Tongue (tissue), 2 donors: ENCODE results near the gene ENOX1. TPM values are rescaled to one million over a fixed set of nuclear protein-coding genes. Genes with fewer than 3 reads are reported as not detected.

Source experiments
- DNase-seq: peaks from one replicate; pipeline ENCODE4 v3.0.0-alpha.2; 2015
- total RNA-seq: library from RNA; depleted of rRNA; stranded (reverse); fragments of >200 nt; gene quantifications from one replicate; pipeline ENCODE4 v1.2.3, GENCODE V29; 2014

The ENOX1 gene
- total RNA-seq, 1 donor from 2014 or later = 11.8 TPM

DNA sequence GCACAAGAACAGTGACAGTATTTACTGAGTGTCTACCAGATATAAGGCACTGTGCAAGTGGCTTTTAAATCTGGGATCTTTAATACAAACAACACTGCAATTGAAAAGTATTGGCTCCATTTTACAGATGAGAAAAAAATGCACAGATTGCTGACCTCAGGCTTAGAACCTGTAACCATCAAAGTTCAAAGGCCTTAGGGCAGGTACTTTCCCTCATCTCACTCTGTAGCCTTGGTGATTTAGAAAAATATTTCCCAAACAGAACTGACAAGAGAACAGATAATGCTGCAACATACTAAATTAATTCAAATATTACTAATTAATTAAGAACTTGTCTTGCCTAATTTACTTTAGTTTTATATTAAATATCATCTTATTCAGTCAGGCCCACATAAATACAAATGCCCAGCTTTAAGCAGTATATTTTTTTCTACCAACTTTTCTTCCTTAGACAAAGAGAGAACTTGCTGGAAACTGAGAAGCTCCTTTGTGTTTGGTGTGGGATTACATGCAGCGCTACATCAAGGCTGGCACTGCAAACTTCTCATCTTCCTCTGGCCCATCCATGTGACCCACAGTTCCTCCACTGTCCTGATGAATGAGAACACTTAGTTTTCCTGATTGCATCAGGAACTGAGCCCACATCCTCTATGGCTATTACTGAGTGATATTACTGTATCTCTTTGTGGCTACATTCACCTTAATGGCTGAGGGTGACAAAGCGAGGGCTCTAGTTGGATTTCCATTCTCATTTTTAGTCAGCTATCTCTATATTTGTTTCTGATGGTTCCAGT lies 302.1 kb downstream of the ENOX1 start:
- no peak for DNase-seq

GRCh38 chr13:43483930-43484329 lies 302.8 kb downstream of the ENOX1 start:
- no peak for DNase-seq

DNA sequence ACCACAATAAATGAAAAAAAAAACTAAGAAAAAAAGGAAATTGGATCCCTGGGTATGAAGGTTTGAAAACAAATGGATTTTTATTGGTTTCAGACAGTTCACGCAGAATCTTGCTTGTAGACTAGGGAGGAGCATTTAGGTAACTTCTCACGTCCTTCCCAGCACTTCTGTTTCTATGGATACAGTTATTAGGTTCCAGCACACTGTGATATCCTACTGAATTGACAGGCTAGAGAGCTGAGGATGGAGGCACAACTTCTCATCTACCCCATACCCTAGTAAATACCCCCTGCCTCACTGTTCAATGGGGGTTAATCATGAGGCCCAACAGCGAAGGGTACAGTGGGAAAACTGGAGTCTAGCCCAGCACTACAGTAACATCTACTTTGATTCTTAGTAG lies 304.1 kb downstream of the ENOX1 start:
- DNase-seq = no peak

GRCh38 chr13:43482026-43482425 lies 304.7 kb downstream of the ENOX1 start:
- no peak for DNase-seq

DNA sequence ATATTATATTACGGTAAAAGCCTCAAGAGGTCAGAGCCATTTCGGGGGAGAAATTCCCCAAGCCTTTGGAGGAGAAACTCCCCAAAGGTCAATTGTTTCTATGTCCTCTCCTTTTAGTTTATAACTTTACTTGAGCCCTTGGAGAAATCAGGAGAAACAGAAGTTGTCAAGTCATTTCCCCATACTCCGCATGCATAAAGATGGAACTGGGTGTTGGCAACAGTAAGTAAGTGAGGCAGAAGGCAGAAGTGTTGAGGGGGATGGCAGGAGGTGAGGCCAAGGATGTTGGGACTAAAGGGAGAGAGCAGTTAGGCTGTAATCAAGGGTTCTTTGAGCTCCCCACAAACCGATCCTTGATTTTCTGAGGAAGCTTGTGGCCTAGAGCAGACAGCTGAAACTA lies 307.9 kb downstream of the ENOX1 start:
- no peak for DNase-seq

DNA sequence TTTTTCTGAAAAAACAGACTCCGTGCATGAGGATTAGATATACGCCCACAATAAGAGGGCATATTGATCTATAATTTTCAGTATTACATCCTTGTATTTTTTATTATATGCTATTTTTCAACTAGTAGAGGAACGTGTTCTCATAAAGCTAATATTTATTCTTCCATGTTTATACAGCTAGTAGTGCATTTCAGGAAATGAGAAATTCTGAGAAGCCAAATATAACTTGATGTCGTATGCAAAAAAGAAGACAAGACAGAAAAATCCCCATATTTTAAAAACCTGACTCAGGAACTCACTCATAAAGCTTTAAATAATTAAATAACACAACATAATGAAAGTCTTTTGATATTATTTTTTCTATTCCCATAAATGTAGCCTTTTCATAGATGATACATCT lies 308.6 kb downstream of the ENOX1 start:
- DNase-seq = no peak

GRCh38 chr13:43475140-43475539 lies 311.6 kb downstream of the ENOX1 start:
- DNase-seq = peak; percentile 31

DNA sequence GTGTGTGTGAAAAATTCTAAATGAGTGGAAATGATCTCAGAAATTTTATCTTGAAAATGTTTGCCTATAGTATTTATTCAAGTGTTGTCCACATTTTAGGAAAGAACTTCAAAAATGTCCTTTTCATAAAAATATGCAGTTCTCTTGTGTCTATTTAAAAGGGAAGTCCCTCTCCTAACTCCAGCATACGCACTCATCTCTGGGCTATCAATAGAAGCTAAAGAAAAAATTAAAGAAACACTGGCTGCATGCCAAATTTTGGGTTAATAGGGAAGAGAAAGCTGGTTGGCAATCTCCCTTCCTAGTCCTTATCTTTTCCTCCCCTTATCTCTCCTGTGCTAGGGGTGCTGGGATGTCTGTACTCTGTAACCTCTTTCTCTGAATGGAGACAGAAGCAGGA lies 313.3 kb downstream of the ENOX1 start:
- peak; percentile 54 for DNase-seq

GRCh38 chr13:43472980-43473379 lies 313.8 kb downstream of the ENOX1 start:
- no peak for DNase-seq

DNA sequence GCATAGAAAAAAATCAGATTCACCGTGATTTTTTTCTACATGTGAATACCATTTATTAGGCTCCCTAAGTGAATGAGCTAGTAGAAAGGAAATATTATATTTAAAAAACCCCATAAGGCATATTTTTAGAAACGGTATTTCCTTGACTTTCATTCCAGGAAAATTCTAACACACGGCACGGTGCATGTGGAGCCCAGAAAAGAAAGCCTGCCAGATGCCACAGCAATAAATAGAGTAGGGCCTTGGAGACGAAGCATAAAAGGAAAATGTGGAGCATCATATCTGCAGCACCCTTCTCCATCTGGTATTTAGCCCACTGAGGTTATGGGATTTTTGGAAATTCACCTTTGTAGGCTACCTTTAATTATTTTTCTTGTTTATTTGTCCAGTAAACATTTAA lies 314.4 kb downstream of the ENOX1 start:
- DNase-seq = peak; percentile 31

- no peak for DNase-seq
Observed at GRCh38 chr13:43470610-43471009, 316.2 kb downstream of the ENOX1 start.

- DNase-seq = no peak
Observed at GRCh38 chr13:43469791-43470190, 317.0 kb downstream of the ENOX1 start.

DNA sequence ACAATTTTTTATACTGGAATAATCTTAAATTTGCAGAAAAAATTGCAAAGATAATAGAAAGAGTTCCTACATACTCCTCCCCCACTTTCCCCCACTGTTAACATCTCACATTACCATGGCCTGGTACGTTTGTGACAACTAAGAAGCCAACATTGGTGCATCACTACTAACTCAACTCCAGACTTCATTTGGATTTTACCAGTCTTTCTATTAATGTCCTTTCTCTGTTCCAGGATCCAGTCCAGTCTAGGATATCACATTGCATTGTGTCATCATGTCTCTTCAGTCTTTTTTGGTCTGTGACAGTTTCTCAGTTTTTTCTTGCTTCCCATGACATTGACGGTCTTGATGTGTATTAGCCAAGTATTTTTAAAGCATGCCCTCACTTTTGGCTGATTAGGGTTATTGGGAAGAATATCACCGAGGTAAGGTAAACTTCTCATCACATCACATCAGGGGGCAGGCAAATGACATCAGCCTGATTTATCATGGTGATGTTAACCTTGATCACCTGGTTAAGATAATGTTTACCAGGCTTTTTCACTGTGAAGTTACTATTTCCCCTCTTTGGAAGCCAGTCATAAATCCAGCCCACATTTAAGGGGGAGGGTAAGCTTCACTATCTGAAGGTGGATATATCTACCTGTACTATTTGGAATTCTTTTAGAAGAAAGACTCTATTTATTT lies 322.1 kb downstream of the ENOX1 start:
- DNase-seq = no peak

GRCh38 chr13:43448605-43449336 lies 338.0 kb downstream of the ENOX1 start:
- DNase-seq = no peak

DNA sequence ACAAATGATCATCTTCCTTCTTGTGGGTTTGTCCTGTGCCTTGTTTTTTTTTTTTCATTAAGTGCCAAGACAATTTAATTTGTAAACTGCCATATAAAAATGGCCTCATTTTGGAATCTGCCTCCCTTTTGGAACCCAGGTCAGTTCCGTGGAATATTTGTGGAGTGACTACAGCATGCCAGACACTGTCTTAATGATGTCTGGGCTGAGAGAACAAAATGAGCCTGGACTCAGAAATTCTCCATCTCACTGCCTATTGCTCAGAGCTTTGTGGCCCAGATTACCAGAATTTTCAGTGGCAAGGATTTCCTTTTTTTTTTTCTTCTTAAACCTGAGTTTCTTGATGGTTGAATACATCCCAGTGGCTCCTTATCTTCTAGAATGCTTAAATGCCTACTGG lies 340.6 kb downstream of the ENOX1 start:
- DNase-seq = no peak

- DNase-seq = no peak
Observed at GRCh38 chr13:43445668-43446067, 341.1 kb downstream of the ENOX1 start.

- DNase-seq = no peak
Observed at GRCh38 chr13:43444081-43444480, 342.7 kb downstream of the ENOX1 start.

DNA sequence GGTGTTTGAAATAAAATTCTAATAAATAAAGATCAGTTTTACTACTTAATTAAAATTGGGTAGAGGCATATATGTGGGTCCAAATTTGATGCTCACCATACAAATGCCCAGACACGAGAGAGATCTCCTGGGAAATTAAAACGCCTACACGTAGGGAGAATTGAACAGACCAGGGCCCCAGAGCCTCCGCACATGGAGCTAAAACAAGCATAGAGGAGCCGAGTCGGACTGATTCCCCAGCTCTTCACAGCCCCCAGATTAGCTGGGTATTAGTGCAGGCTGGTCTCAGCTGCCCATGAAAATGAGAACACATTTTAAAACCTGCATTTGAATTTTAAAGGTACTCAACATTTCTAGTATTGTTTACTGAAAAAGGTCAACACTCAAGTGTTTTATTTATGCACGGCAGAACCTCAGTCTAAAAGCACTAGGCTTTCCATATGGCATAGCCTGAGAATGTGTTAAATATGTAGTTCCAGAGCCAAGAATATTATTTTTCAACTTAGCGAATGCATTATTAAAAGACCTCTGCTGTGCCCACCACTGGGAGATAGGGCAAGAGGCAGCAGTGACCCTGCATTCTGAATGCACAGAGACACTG lies 344.8 kb downstream of the ENOX1 start:
- peak; percentile 40 for DNase-seq

- DNase-seq = no peak
Observed at GRCh38 chr13:43441464-43441863, 345.3 kb downstream of the ENOX1 start.

GRCh38 chr13:43434191-43434590 lies 352.6 kb downstream of the ENOX1 start:
- peak; percentile 70 for DNase-seq

- peak; percentile 66 for DNase-seq
Observed at GRCh38 chr13:43433691-43434141, 353.1 kb downstream of the ENOX1 start.

- DNase-seq = peak; percentile 94
Observed at GRCh38 chr13:43432958-43433357, 353.8 kb downstream of the ENOX1 start.

DNA sequence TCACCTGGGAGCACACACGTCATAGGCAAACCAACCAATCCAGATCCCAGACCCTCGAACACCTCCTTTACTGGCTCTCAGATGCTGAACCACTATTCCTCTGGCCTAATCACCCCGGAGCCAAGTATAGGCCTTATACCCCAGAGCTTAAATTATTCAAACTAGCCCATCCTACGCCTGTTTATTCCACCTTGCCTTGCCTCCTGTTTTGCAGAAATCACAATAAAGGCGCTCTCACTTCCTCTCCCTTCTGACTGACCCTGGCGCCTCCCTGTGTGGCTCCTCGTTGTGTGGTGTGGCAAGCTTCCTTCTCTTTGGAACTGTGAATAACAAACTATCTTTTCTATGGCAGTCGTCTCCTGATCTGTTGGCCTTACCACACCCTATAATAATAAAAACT lies 354.9 kb downstream of the ENOX1 start:
- DNase-seq = no peak
